Hematopoietic multipotent progenitor cell treated with erythropoietin and hydrocortisone succinate and interleukin-3 and kit ligand, for 6 days (in vitro differentiated cells): Measurements from ENCODE around the gene PSMD6.

ENCODE experiments used
- DNase-seq: peaks from one replicate; pipeline ENCODE4 v3.0.0-alpha.2; 2015

PSMD6 gene

GRCh38 chr3:64008487-64009351 is 14.6 kb downstream of the PSMD6 start:
- peak; percentile 40 for DNase-seq

- DNase-seq, result no peak
Measured at GRCh38 chr3:64008017-64008416, 15.3 kb downstream of the PSMD6 start.

GRCh38 chr3:64003589-64003988 is 19.7 kb downstream of the PSMD6 start:
- no peak for DNase-seq

- DNase-seq, result no peak
Measured at GRCh38 chr3:64002233-64002632, 21.1 kb downstream of the PSMD6 start.

- DNase-seq, result no peak
Measured at GRCh38 chr3:64000453-64001055, 22.7 kb downstream of the PSMD6 start.

GRCh38 chr3:63998852-63999754 is 24.2 kb downstream of the PSMD6 start:
- DNase-seq, result no peak

- no peak for DNase-seq
Measured at GRCh38 chr3:63995086-63995485, 28.2 kb downstream of the PSMD6 start.

GRCh38 chr3:63993653-63994079 is 29.6 kb downstream of the PSMD6 start:
- DNase-seq, result peak; percentile 88

- DNase-seq, result no peak
Measured at GRCh38 chr3:63992516-63993209, 30.6 kb downstream of the PSMD6 start.

- DNase-seq, result no peak
Measured at GRCh38 chr3:63991666-63992065, 31.6 kb downstream of the PSMD6 start.

GRCh38 chr3:63990733-63991132 is 32.6 kb downstream of the PSMD6 start:
- DNase-seq, result no peak

- DNase-seq, result no peak
Measured at GRCh38 chr3:63990204-63990603, 33.1 kb downstream of the PSMD6 start.

- no peak for DNase-seq
Measured at GRCh38 chr3:63988943-63989342, 34.4 kb downstream of the PSMD6 start.

GRCh38 chr3:63986831-63987230 is 36.5 kb downstream of the PSMD6 start:
- DNase-seq, result no peak

- DNase-seq, result no peak
Measured at GRCh38 chr3:63986146-63986545, 37.1 kb downstream of the PSMD6 start.

GRCh38 chr3:63984391-63984790 is 38.9 kb downstream of the PSMD6 start:
- DNase-seq, result no peak

GRCh38 chr3:63981980-63982379 is 41.3 kb downstream of the PSMD6 start:
- no peak for DNase-seq

- no peak for DNase-seq
Measured at GRCh38 chr3:63980830-63981498, 42.3 kb downstream of the PSMD6 start.

- no peak for DNase-seq
Measured at GRCh38 chr3:63980019-63980418, 43.3 kb downstream of the PSMD6 start.

GRCh38 chr3:63979093-63979885 is 44.0 kb downstream of the PSMD6 start:
- peak; percentile 62 for DNase-seq

GRCh38 chr3:63977893-63978292 is 45.4 kb downstream of the PSMD6 start:
- peak; percentile 38 for DNase-seq
